Hepatocyte (in vitro differentiated cells): ENCODE measurements around the gene TSPAN9.

Source experiments
- EZH2 ChIP-seq: fragments of 200-600 bp; sonication (generic); IDR thresholded peaks from 2 replicates; pipeline ENCODE4 v1.6.1; 2016; ENCODE audit warnings: antibody characterized with exemption, mild to moderate bottlenecking, borderline replicate concordance
- TF ChIP-seq, protein P1 (sequence below): fragments of 200-600 bp; sonication (generic); IDR thresholded peaks from 2 replicates; pipeline ENCODE4 v1.5.1; 2016; ENCODE audit warnings: antibody characterized with exemption, mild to moderate bottlenecking; ENCODE audit not compliant: poor library complexity

DNA sequence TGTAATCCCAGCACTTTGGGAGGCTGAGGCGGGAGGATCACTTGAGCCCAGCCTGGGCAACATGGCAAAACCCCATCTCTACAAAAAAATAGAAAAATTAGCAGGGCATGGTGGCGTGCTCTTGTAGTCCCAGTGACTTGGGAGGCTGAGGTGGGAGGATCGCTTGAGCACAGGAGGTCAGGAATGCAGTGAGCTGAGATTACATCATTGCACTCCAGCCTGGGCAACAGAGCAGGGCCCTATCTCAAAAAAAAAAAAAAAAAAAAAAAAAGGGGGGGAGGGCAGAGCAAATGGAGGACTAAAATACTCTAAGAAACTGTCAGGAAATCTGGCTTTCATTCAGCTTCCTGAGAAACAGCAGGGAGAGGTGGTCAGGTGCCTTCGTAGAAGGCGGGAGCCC, 31.7 kb upstream of the TSPAN9 start:
- TF ChIP-seq, protein P1, sequence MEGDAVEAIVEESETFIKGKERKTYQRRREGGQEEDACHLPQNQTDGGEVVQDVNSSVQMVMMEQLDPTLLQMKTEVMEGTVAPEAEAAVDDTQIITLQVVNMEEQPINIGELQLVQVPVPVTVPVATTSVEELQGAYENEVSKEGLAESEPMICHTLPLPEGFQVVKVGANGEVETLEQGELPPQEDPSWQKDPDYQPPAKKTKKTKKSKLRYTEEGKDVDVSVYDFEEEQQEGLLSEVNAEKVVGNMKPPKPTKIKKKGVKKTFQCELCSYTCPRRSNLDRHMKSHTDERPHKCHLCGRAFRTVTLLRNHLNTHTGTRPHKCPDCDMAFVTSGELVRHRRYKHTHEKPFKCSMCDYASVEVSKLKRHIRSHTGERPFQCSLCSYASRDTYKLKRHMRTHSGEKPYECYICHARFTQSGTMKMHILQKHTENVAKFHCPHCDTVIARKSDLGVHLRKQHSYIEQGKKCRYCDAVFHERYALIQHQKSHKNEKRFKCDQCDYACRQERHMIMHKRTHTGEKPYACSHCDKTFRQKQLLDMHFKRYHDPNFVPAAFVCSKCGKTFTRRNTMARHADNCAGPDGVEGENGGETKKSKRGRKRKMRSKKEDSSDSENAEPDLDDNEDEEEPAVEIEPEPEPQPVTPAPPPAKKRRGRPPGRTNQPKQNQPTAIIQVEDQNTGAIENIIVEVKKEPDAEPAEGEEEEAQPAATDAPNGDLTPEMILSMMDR, result no peak
- TF ChIP-seq EZH2, result no peak
